ENCODE measurements around the gene SPINK5. TPM values are rescaled to one million over a fixed set of nuclear protein-coding genes. Genes with fewer than 3 reads are reported as not detected.

SPINK5 gene
- total RNA-seq (under 1 TPM in 1 of 2 donors, not detected in 1; 0.42 TPM), polyA plus RNA-seq (under 1 TPM in 1 of 2 donors, not detected in 1; 0.10 TPM)

- Histone ChIP-seq H3K4me1 (ENCODE audit: control insufficient read depth in 4 of 4, insufficient read depth in 4 of 4, low read length in 3 of 4) (no peaks in the 10 kb centered on the region), H3K9ac (ENCODE audit: low read depth in 1 of 2, low read length in 2 of 2) (no peak within 1 kb of the TSS), H3K27me3 (ENCODE audit: control insufficient read depth in 4 of 4, insufficient read depth in 4 of 4, low read length in 3 of 4) (no peaks in the 10 kb centered on the region), H3K9me3 (ENCODE audit: control insufficient read depth in 4 of 4, low read length in 3 of 4) (no peaks in the 10 kb centered on the region), H3K4me3 (ENCODE audit: low read depth in 1 of 3, low read length in 3 of 3) (no peak within 1 kb of the TSS), H3K36me3 (ENCODE audit: control insufficient read depth in 4 of 4, insufficient read depth in 3 of 4, low read depth in 1 of 4, low read length in 3 of 4) (no peaks in the 10 kb centered on the region), H3K27ac (ENCODE audit: low read depth in 1 of 2, low read length in 2 of 2) (no peak within 1 kb of the TSS)
- TF ChIP-seq ZBTB33 (IDR thresholded peaks at IDR 0.05), result no peak
- no peak for TF ChIP-seq MAX (IDR thresholded peaks at IDR 0.05)
- TF ChIP-seq FOXA2 (IDR thresholded peaks at IDR 0.05), result no peak
- TF ChIP-seq HNF4G (IDR thresholded peaks at IDR 0.05), result no peak
- no peak for TF ChIP-seq JUND (IDR thresholded peaks at IDR 0.05)
- TF ChIP-seq RXRA (IDR thresholded peaks at IDR 0.05), result no peak
- no peak for TF ChIP-seq SP1 (IDR thresholded peaks at IDR 0.05)
- TF ChIP-seq, protein P1, sequence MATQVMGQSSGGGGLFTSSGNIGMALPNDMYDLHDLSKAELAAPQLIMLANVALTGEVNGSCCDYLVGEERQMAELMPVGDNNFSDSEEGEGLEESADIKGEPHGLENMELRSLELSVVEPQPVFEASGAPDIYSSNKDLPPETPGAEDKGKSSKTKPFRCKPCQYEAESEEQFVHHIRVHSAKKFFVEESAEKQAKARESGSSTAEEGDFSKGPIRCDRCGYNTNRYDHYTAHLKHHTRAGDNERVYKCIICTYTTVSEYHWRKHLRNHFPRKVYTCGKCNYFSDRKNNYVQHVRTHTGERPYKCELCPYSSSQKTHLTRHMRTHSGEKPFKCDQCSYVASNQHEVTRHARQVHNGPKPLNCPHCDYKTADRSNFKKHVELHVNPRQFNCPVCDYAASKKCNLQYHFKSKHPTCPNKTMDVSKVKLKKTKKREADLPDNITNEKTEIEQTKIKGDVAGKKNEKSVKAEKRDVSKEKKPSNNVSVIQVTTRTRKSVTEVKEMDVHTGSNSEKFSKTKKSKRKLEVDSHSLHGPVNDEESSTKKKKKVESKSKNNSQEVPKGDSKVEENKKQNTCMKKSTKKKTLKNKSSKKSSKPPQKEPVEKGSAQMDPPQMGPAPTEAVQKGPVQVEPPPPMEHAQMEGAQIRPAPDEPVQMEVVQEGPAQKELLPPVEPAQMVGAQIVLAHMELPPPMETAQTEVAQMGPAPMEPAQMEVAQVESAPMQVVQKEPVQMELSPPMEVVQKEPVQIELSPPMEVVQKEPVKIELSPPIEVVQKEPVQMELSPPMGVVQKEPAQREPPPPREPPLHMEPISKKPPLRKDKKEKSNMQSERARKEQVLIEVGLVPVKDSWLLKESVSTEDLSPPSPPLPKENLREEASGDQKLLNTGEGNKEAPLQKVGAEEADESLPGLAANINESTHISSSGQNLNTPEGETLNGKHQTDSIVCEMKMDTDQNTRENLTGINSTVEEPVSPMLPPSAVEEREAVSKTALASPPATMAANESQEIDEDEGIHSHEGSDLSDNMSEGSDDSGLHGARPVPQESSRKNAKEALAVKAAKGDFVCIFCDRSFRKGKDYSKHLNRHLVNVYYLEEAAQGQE (IDR thresholded peaks at IDR 0.05), result no peak
- no peak for TF ChIP-seq FOXA1 (IDR thresholded peaks at IDR 0.05)
- TF ChIP-seq, protein P2, sequence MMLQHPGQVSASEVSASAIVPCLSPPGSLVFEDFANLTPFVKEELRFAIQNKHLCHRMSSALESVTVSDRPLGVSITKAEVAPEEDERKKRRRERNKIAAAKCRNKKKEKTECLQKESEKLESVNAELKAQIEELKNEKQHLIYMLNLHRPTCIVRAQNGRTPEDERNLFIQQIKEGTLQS (IDR thresholded peaks at IDR 0.05), result no peak
- TF ChIP-seq GABPA (IDR thresholded peaks at IDR 0.05 in 1 of 2, conservative IDR thresholded peaks at IDR 0.05 in 1 of 2), result no peak
- TF ChIP-seq HNF4A (conservative IDR thresholded peaks at IDR 0.05), result no peak
- DNase-seq (ENCODE audit: low spot score), result no peak
- WGBS, result 89% methylated on average over 5 of the region's 5 CpGs
Measured at GRCh38 chr5:148063861-148064260, at the start of gene SPINK5. Gene SPINK5 (plus strand): TSS chr5:148063980. CDS start chr5:148064045, 65 bp downstream.

DNA sequence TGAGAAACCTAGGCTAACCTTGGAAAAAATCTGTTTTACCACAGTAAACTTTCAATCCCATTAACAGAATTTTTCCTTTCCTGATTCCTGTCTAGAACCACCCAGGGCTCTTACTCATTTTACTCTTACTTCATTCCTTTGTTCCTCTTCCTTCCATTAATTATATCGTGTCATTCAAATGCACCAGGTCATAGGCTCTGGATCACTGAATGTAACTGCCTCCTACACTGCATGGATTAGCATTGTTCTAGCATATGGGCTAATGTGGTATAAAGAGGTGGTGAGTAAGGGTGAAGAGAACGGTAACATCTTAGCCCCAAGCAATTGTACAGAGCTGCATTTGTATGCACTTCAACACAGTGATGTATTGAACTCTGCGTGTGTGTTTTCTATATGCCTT, 49.5 kb upstream of the SPINK5 start:
- TF ChIP-seq, protein P2 (IDR thresholded peaks at IDR 0.05), result no peak
- no peaks in the 10 kb centered on the region for H3K9me3 ChIP-seq (ENCODE audit: control insufficient read depth in 4 of 4, low read length in 3 of 4)
- DNase-seq (ENCODE audit: low spot score), result no peak
- 96% methylated on average over 3 of the region's 3 CpGs for WGBS
- no peak overlapping the region for H3K4me3 ChIP-seq (ENCODE audit: low read depth in 1 of 3, low read length in 3 of 3)
- H3K9ac ChIP-seq (ENCODE audit: low read depth in 1 of 2, low read length in 2 of 2), result no peak overlapping the region
- no peaks in the 10 kb centered on the region for H3K4me1 ChIP-seq (ENCODE audit: control insufficient read depth in 4 of 4, insufficient read depth in 4 of 4, low read length in 3 of 4)
- no peaks in the 10 kb centered on the region for H3K27me3 ChIP-seq (ENCODE audit: control insufficient read depth in 4 of 4, insufficient read depth in 4 of 4, low read length in 3 of 4)
- no peak overlapping the region for H3K27ac ChIP-seq (ENCODE audit: low read depth in 1 of 2, low read length in 2 of 2)
- no peaks in the 10 kb centered on the region for H3K36me3 ChIP-seq (ENCODE audit: control insufficient read depth in 4 of 4, insufficient read depth in 3 of 4, low read depth in 1 of 4, low read length in 3 of 4)
